ENCODE data around the gene CSTA.

Gene CSTA

GRCh38 chr3:122310361-122310760 is 14.7 kb upstream of the CSTA start:
- no peak overlapping the region for H2AFZ ChIP-seq
- no peak for TF ChIP-seq CTCF (IDR thresholded peaks at IDR 0.05)

DNA sequence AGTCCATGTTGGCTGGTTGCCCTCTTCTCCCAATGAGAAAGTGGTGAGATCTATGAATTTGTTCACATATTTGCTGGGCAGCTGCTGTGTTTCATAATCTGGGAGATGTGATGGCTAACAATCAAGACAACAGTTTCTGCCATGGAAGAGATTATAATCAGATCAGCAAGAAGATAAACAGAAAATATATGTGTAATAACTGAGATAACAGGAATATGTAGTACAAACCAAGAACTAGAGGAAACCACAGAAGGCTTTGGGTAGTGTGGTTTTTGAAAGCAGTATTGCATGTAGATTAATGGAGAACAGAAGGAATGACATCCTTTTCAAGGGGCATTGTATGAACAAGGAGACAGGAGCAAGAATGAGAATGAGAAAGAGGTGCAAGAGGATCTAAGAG is 12.2 kb upstream of the CSTA start:
- Histone ChIP-seq H3K9me3 (ENCODE audit: control insufficient read depth, low read length) (no peaks in the 10 kb centered on the region), H3K9ac (no peak overlapping the region), H3K36me3 (ENCODE audit: control insufficient read depth, insufficient read depth, low read length) (no peaks in the 10 kb centered on the region), H2AFZ (no peak overlapping the region), H3K27me3 (ENCODE audit: control insufficient read depth, insufficient read depth, low read length) (no peaks in the 10 kb centered on the region), H3K4me3 (ENCODE audit: low read depth, low read length) (no peak overlapping the region), H3K4me1 (no peaks in the 10 kb centered on the region), H3K4me2 (ENCODE audit: low read length) (no peak overlapping the region), H3K79me2 (no peaks in the 10 kb centered on the region), H3K27ac (no peak overlapping the region)
- no peak for TF ChIP-seq CTCF (IDR thresholded peaks at IDR 0.05)

More at GRCh38 chr3:122310361-122310760, 14.7 kb upstream of the CSTA start:
- Histone ChIP-seq H3K4me1 (peaks cover 6% of the 10 kb centered on the region), H3K4me2 (ENCODE audit: low read length) (no peak overlapping the region), H3K79me2 (no peaks in the 10 kb centered on the region), H3K9ac (no peak overlapping the region), H3K27ac (no peak overlapping the region), H3K36me3 (ENCODE audit: control insufficient read depth, insufficient read depth, low read length) (no peaks in the 10 kb centered on the region), H3K27me3 (ENCODE audit: control insufficient read depth, insufficient read depth, low read length) (no peaks in the 10 kb centered on the region), H3K9me3 (ENCODE audit: control insufficient read depth, low read length) (no peaks in the 10 kb centered on the region), H3K4me3 (ENCODE audit: low read depth, low read length) (no peak overlapping the region)

GRCh38 chr3:122313281-122313680 is 11.8 kb upstream of the CSTA start:
- no peak overlapping the region for H2AFZ ChIP-seq
- H3K4me1 ChIP-seq, result no peaks in the 10 kb centered on the region
- no peak for TF ChIP-seq CTCF (IDR thresholded peaks at IDR 0.05)
- H3K27ac ChIP-seq, result no peak overlapping the region
- H3K27me3 ChIP-seq (ENCODE audit: control insufficient read depth, insufficient read depth, low read length), result no peaks in the 10 kb centered on the region
- H3K9me3 ChIP-seq (ENCODE audit: control insufficient read depth, low read length), result no peaks in the 10 kb centered on the region
- no peak overlapping the region for H3K4me3 ChIP-seq (ENCODE audit: low read depth, low read length)
- H3K79me2 ChIP-seq, result no peaks in the 10 kb centered on the region
- no peak overlapping the region for H3K4me2 ChIP-seq (ENCODE audit: low read length)
- no peaks in the 10 kb centered on the region for H3K36me3 ChIP-seq (ENCODE audit: control insufficient read depth, insufficient read depth, low read length)
- no peak overlapping the region for H3K9ac ChIP-seq

DNA sequence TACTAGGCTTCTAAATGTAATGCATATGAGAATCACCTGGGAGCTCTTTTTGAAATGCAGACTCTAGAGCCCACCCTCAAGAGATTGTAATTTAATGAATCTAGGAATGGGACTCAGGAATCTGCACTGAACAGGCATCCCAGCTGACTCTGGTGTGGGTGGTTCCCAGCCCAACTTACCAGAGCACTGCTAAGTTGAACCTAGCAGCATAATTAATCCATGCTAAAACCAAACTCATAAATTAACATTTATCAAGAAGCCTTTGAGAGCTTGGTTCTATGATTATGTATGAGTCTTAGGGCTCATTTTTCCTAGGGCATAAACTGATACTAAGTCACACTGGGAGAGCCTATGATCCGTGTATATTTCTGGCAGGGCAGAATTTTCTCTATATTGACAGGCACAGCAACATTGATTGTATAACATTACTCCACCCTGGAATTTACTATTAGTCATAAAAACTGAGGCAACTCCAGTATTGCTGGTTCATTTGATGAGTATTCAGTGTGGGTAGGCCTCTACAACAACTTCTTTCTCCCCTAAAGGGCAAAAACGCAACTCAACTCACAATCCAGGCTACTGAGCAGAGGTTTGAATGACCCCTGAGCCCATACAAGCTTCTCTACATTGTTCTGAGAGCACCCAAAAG is 10.7 kb upstream of the CSTA start:
- TF ChIP-seq CTCF (IDR thresholded peaks at IDR 0.05), result no peak

DNA sequence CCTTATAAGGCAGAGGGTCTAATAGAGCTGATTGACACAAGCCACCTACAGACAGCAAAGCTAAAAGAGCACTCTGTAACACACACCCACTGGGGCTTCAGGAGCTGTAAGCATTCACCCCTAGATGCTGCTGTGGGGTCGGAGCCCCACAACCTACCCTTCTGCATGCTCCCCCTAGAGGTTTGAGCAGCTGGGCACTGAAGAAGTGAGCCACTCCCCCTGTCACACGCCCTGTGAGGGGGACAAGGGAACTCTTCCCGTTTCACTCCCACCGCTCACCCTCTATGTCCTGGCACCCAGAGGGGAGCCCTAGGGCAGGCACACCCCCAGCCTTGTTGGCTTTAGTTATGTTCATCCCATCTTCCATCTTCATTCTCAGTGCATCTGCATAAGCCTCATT is 9.4 kb upstream of the CSTA start:
- Histone ChIP-seq H3K9me3 (ENCODE audit: control insufficient read depth, low read length) (no peaks in the 10 kb centered on the region), H3K27ac (no peak overlapping the region), H3K4me2 (ENCODE audit: low read length) (no peak overlapping the region), H3K9ac (no peak overlapping the region), H3K79me2 (no peaks in the 10 kb centered on the region), H3K4me1 (no peaks in the 10 kb centered on the region), H3K36me3 (ENCODE audit: control insufficient read depth, insufficient read depth, low read length) (no peaks in the 10 kb centered on the region), H3K4me3 (ENCODE audit: low read depth, low read length) (no peak overlapping the region), H2AFZ (no peak overlapping the region), H3K27me3 (ENCODE audit: control insufficient read depth, insufficient read depth, low read length) (no peaks in the 10 kb centered on the region)
- no peak for TF ChIP-seq CTCF (IDR thresholded peaks at IDR 0.05)

More for the DNA sequence above, 10.7 kb upstream of the CSTA start:
- no peaks in the 10 kb centered on the region for H3K9me3 ChIP-seq (ENCODE audit: control insufficient read depth, low read length)
- no peaks in the 10 kb centered on the region for H3K79me2 ChIP-seq
- no peaks in the 10 kb centered on the region for H3K36me3 ChIP-seq (ENCODE audit: control insufficient read depth, insufficient read depth, low read length)
- no peak overlapping the region for H3K9ac ChIP-seq
- H3K27ac ChIP-seq, result no peak overlapping the region
- H3K27me3 ChIP-seq (ENCODE audit: control insufficient read depth, insufficient read depth, low read length), result no peaks in the 10 kb centered on the region
- no peak overlapping the region for H2AFZ ChIP-seq
- no peaks in the 10 kb centered on the region for H3K4me1 ChIP-seq
- H3K4me2 ChIP-seq (ENCODE audit: low read length), result no peak overlapping the region
- no peak overlapping the region for H3K4me3 ChIP-seq (ENCODE audit: low read depth, low read length)
